ENCODE measurements around the gene UBE2Z.
"Not testable (repeated sequence)": the region's sequence is repeated elsewhere in the genome, so short reads cannot be mapped to it uniquely, and the experiment has no call there.

UBE2Z gene

DNA sequence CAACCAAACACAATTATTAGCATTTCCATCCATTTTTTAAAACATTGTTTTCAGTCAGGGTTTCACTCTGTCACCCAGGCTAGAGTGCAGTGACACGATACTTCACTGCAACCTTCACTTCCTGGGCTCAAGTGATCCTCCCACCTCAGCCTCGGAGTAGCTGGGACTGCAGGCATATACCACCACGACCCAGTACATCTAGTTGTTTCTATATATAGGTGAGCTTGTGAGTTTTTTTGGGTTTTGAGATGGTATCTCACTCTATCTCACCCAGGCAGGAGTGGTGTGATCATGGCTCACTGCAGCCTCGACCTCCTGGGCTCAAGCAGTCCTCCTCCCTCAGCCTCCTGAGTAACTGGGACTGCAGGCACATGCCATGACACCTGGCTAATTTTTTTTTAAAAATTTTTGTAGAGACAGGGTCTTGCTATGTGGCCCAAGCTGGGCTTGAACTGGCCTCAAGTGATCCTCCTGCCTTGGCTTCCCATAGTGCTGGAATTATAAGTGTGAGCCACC is 37.1 kb upstream of the UBE2Z start (continued):
- TF ChIP-seq PRDM6 (tag by site-specific recombination; IDR thresholded peaks at IDR 0.05), result no peak

GRCh38 chr17:48871551-48872351 is 36.5 kb upstream of the UBE2Z start:
- Histone ChIP-seq H3K4me3 (ENCODE audit: low read depth, low read length) (no peak overlapping the region), H3K4me1 (ENCODE audit: control insufficient read depth, insufficient read depth, low read length) (no peaks in the 10 kb centered on the region), H3K27ac (ENCODE audit: extremely low read depth, low read depth, low read length) (no peak overlapping the region), H3K9me3 (ENCODE audit: control insufficient read depth, insufficient read depth, low read depth, low read length) (no peaks in the 10 kb centered on the region), H3K36me3 (ENCODE audit: control insufficient read depth in 2 of 2, insufficient read depth in 1 of 2, low read length in 2 of 2) (no peaks in the 10 kb centered on the region)
- TF ChIP-seq ZBTB10 (tag by site-specific recombination; IDR thresholded peaks at IDR 0.05), result no peak
- TF ChIP-seq ZNF600 (tag by site-specific recombination; IDR thresholded peaks at IDR 0.05), result peak; percentile 90
- TF ChIP-seq GFI1B (tag by site-specific recombination; IDR thresholded peaks at IDR 0.05), result peak; percentile 69; the same call in 1 of the 2 replicates
- no peak for TF ChIP-seq ZNF626 (tag by site-specific recombination; IDR thresholded peaks at IDR 0.05)
- no peak for TF ChIP-seq ZNF555 (tag by site-specific recombination; conservative IDR thresholded peaks at IDR 0.05)
- TF ChIP-seq, protein P1, sequence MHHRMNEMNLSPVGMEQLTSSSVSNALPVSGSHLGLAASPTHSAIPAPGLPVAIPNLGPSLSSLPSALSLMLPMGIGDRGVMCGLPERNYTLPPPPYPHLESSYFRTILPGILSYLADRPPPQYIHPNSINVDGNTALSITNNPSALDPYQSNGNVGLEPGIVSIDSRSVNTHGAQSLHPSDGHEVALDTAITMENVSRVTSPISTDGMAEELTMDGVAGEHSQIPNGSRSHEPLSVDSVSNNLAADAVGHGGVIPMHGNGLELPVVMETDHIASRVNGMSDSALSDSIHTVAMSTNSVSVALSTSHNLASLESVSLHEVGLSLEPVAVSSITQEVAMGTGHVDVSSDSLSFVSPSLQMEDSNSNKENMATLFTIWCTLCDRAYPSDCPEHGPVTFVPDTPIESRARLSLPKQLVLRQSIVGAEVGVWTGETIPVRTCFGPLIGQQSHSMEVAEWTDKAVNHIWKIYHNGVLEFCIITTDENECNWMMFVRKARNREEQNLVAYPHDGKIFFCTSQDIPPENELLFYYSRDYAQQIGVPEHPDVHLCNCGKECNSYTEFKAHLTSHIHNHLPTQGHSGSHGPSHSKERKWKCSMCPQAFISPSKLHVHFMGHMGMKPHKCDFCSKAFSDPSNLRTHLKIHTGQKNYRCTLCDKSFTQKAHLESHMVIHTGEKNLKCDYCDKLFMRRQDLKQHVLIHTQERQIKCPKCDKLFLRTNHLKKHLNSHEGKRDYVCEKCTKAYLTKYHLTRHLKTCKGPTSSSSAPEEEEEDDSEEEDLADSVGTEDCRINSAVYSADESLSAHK (tag by site-specific recombination; IDR thresholded peaks at IDR 0.05), result no peak
- TF ChIP-seq ZIC2 (tag by site-specific recombination; IDR thresholded peaks at IDR 0.05), result 0 out of 2 replicates have a peak, but pooled peaks have one; percentile 13
- TF ChIP-seq ZFP37 (tag by site-specific recombination; IDR thresholded peaks at IDR 0.05), result no peak
- TF ChIP-seq ZNF423 (tag by site-specific recombination; IDR thresholded peaks at IDR 0.05), result no peak
- POLR2A ChIA-PET, result no interaction called here
- CTCF ChIA-PET, result interaction anchor here (0.7 to 14.7 kb wide), 4 partner anchors 12 to 193 kb away, joined by 3 to 336 read pairs (median 10); no protein-coding TSS in a partner anchor

GRCh38 chr17:48872409-48872808 is 35.8 kb upstream of the UBE2Z start:
- ChIA-PET POLR2A (interaction anchor here (0.6 kb wide), 1 partner anchor 37 kb away, joined by 3 read pairs; no protein-coding TSS in a partner anchor), CTCF (interaction anchor here (0.7 to 14.7 kb wide), 6 partner anchors 12 to 194 kb away, joined by 3 to 336 read pairs (median 8); no protein-coding TSS in a partner anchor)
- H3K9me3 ChIP-seq (ENCODE audit: control insufficient read depth, insufficient read depth, low read depth, low read length); H3K4me1 ChIP-seq (ENCODE audit: control insufficient read depth, insufficient read depth, low read length); H3K4me3 ChIP-seq (ENCODE audit: low read depth, low read length); H3K27ac ChIP-seq (ENCODE audit: extremely low read depth, low read depth, low read length); H3K36me3 ChIP-seq (ENCODE audit: control insufficient read depth in 2 of 2, insufficient read depth in 1 of 2, low read length in 2 of 2): not testable (repeated sequence)
- TF ChIP-seq, protein P2, sequence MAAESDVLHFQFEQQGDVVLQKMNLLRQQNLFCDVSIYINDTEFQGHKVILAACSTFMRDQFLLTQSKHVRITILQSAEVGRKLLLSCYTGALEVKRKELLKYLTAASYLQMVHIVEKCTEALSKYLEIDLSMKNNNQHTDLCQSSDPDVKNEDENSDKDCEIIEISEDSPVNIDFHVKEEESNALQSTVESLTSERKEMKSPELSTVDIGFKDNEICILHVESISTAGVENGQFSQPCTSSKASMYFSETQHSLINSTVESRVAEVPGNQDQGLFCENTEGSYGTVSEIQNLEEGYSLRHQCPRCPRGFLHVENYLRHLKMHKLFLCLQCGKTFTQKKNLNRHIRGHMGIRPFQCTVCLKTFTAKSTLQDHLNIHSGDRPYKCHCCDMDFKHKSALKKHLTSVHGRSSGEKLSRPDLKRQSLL (tag by site-specific recombination; IDR thresholded peaks at IDR 0.05), result 0 out of 2 replicates have a peak, but pooled peaks have one; percentile 10

All from HEK293 (cell line).